PC-9 (cell line): ENCODE data around the gene TAMALIN. TPM values are rescaled to one million over a fixed set of nuclear protein-coding genes. Genes with fewer than 3 reads are reported as not detected.

Experiments
- BruUV-seq: library from RNA; stranded (reverse); fragments of 400-500 nt; replicated peaks from 2 replicates; lab custom pipeline; 2021; lab: Mats Ljungman, UMichigan
- CTCF ChIA-PET: fragments of 300-600 bp; sonication (Branson Sonifier 250); formaldehyde crosslinking; loops from one replicate; lab custom pipeline; 2022; ENCODE audit warnings: antibody characterized with exemption; lab: Charles Lee
- POLR2A ChIA-PET: fragments of 300-600 bp; sonication (Branson Sonifier 250); formaldehyde crosslinking; loops from one replicate; lab custom pipeline; 2022; ENCODE audit warnings: antibody characterized with exemption; ENCODE audit not compliant: unreplicated experiment; lab: Charles Lee
- DNase-seq, 2 experiments: peaks; one replicate each; pipeline versions ENCODE4 v3.0.0 to v3.0.0-alpha.2; 2015 to 2022; ENCODE audit warnings: mixed read lengths in 1 of 2
- H2AFZ ChIP-seq: fragments of 200-600 bp; sonication (generic); 2 replicates; pipeline ENCODE4 v1.8.1; 2017; ENCODE audit warnings: antibody characterized with exemption
- H3F3A ChIP-seq: fragments of 200-600 bp; sonication (generic); 2 replicates; pipeline ENCODE4 v1.8.1; 2017; ENCODE audit warnings: antibody characterized with exemption, mild to moderate bottlenecking, low read depth; ENCODE audit not compliant: insufficient read depth
- H3K27ac ChIP-seq: fragments of 200-600 bp; sonication (generic); 2 replicates; pipeline ENCODE4 v1.6.1; 2016; ENCODE audit warnings: mixed run types
- H3K27me3 ChIP-seq: fragments of 200-600 bp; sonication (generic); 2 replicates; pipeline ENCODE4 v1.6.1; 2016; ENCODE audit warnings: low read depth, mixed run types; ENCODE audit not compliant: insufficient read depth
- H3K36me3 ChIP-seq: fragments of 200-600 bp; sonication (generic); 2 replicates; pipeline ENCODE4 v1.6.1; 2016; ENCODE audit warnings: low read depth, mixed run types
- H3K4me1 ChIP-seq: fragments of 200-600 bp; sonication (generic); replicated peaks from 2 replicates; pipeline ENCODE4 v1.6.1; 2016; ENCODE audit warnings: mixed run types; ENCODE audit not compliant: insufficient read depth
- H3K4me2 ChIP-seq: fragments of 200-600 bp; sonication (generic); 2 replicates; pipeline ENCODE4 v1.6.1; 2017; ENCODE audit warnings: mixed run types
- H3K4me3 ChIP-seq: fragments of 200-600 bp; sonication (generic); 2 replicates; pipeline ENCODE4 v1.6.1; 2016; ENCODE audit warnings: mixed run types
- H3K79me2 ChIP-seq: fragments of 200-600 bp; sonication (generic); 2 replicates; pipeline ENCODE4 v1.6.1; 2017; ENCODE audit warnings: low read depth, mixed run types
- H3K9me2 ChIP-seq: fragments of 200-600 bp; sonication (generic); 2 replicates; pipeline ENCODE4 v1.8.1; 2017; ENCODE audit warnings: mild to moderate bottlenecking; ENCODE audit not compliant: insufficient read depth
- H3K9me3 ChIP-seq: fragments of 200-600 bp; sonication (generic); 2 replicates; pipeline ENCODE4 v1.8.1; 2016; ENCODE audit warnings: low read depth; ENCODE audit not compliant: insufficient read depth
- H4K20me1 ChIP-seq: fragments of 200-600 bp; sonication (generic); 2 replicates; pipeline ENCODE4 v1.8.1; 2017; ENCODE audit not compliant: insufficient read depth
- CTCF ChIP-seq: fragments of 200-600 bp; sonication (generic); conservative IDR thresholded peaks from 2 replicates; pipeline ENCODE4 v1.6.1; 2017; ENCODE audit warnings: mixed run types, antibody characterized with exemption, mild to moderate bottlenecking, moderate library complexity
- EZH2 ChIP-seq: fragments of 200-600 bp; sonication (generic); IDR thresholded peaks from 2 replicates; pipeline ENCODE4 v1.8.0; 2017; ENCODE audit warnings: antibody characterized with exemption, low read depth
- intact Hi-C: fragments of 100-400 bp; cut with micrococcal nuclease; formaldehyde crosslinking; loops from one replicate; pipeline ENCODE4 v1.10.0; 2022; ENCODE audit not compliant: unreplicated experiment
- total RNA-seq: library from RNA; stranded (reverse); gene quantifications from 2 replicates; pipeline ENCODE4 v1.2.3, GENCODE V29; 2021

Gene TAMALIN
- total RNA-seq, 1 experiment from 2014 or later = not detected

- no peak overlapping the region for H3K4me3 ChIP-seq
- H3F3A ChIP-seq = peaks cover 11% of the 10 kb centered on the region; the same call in 1 of the 2 replicates
- H2AFZ ChIP-seq = no peak overlapping the region
- H3K9me2 ChIP-seq = no peaks in the 10 kb centered on the region
- no peaks in the 10 kb centered on the region for H3K79me2 ChIP-seq
- TF ChIP-seq CTCF (no peak), EZH2 (no peak)
- CTCF ChIA-PET = interaction anchor here (1.1 to 2.4 kb wide), 11 partner anchors 21 to 853 kb away, joined by 3 to 25 read pairs (median 8); partner anchors contain the start of gene ATG101
- H3K4me1 ChIP-seq = peaks cover 17% of the 10 kb centered on the region
- no peak for DNase-seq
- H3K36me3 ChIP-seq = no peaks in the 10 kb centered on the region
- POLR2A ChIA-PET = interaction anchor here (0.6 kb wide), 2 partner anchors 164 to 493 kb away, joined by 4 read pairs; no protein-coding TSS in a partner anchor
- H3K9me3 ChIP-seq = no peaks in the 10 kb centered on the region
- intact Hi-C loops = loop anchor here (5.0 kb wide), 1 partner anchor 856 kb away; no protein-coding TSS in a partner anchor
- no TSS peak for BruUV-seq
- peak overlapping the region; percentile 97; the same call in 1 of the 2 replicates for H3K4me2 ChIP-seq
- H3K27ac ChIP-seq = no peak overlapping the region
- H3K27me3 ChIP-seq = peaks cover 4% of the 10 kb centered on the region; the same call in 1 of the 2 replicates
- H4K20me1 ChIP-seq = no peaks in the 10 kb centered on the region
These were observed 19.5 kb downstream of the TAMALIN start for GRCh38 chr12:52026263-52026662.

DNA sequence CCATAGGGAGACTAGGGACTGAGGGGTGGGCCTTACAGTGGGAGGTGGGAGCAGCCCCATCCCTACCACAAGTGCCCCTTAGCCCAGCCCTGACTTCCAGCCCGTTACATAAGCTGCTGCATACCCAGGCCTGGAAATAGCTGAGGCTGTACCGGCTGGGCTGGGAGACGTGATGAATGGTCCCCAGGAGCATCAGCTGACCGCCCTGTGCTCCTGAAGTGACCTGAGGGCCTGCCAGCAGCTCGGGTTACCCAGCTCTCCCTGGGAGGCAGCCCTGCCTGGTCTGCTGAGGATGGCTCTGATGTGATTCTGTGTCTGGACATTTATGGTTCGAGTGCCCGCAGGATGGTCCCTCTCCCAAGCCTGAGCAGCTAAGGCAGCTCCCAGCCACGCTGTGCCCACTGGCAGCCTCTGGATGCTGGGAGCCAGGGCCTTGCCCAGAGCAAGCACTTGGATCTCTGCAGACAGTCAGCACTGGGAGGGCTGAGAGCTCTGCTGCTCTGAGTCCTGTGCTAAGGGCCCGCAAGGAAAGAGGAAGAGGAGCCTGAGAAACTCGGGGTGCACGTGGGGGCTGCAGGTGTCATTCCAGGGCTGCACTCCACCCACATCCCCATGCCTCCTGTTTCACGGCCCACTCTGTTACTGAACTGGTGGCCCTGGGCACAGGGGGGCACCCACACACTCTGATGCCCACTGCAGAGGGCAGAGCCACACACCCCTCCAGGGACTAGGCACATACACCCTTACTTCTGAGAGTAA is 20.5 kb downstream of the TAMALIN start:
- no peak for DNase-seq
- Histone ChIP-seq H3K27me3 (peaks cover 4% of the 10 kb centered on the region; the same call in 1 of the 2 replicates), H3K79me2 (no peaks in the 10 kb centered on the region), H3K4me1 (peaks cover 21% of the 10 kb centered on the region), H3K9me2 (no peaks in the 10 kb centered on the region), H3F3A (peaks cover 17% of the 10 kb centered on the region; the same call in 1 of the 2 replicates), H3K27ac (no peak overlapping the region), H3K4me2 (no peak overlapping the region), H2AFZ (no peak overlapping the region), H4K20me1 (no peaks in the 10 kb centered on the region), H3K4me3 (no peak overlapping the region), H3K9me3 (no peaks in the 10 kb centered on the region), H3K36me3 (no peaks in the 10 kb centered on the region)
- CTCF ChIA-PET = interaction anchor here (0.7 kb wide), 1 partner anchor 603 kb away, joined by 16 read pairs; no protein-coding TSS in a partner anchor
- intact Hi-C loops = loop anchor here (5.0 kb wide), 1 partner anchor 855 kb away; no protein-coding TSS in a partner anchor
- POLR2A ChIA-PET = no interaction called here
- TF ChIP-seq CTCF (no peak), EZH2 (no peak)
- BruUV-seq = no TSS peak

GRCh38 chr12:52029685-52030084 is 22.9 kb downstream of the TAMALIN start:
- no peaks in the 10 kb centered on the region for H3K9me3 ChIP-seq
- no peak overlapping the region for H2AFZ ChIP-seq
- no peaks in the 10 kb centered on the region for H4K20me1 ChIP-seq
- CTCF ChIA-PET = interaction anchor here (0.6 to 0.9 kb wide), 4 partner anchors 36 to 94 kb away, joined by 3 to 7 read pairs (median 5); partner anchors contain the start of gene ATG101
- H3K4me2 ChIP-seq = no peak overlapping the region; the same call in 1 of the 2 replicates
- DNase-seq = peak; percentile 77 to 83
- H3K4me3 ChIP-seq = no peak overlapping the region
- H3F3A ChIP-seq = peaks cover 19% of the 10 kb centered on the region; the same call in 1 of the 2 replicates
- intact Hi-C loops = loop anchor here (5.0 kb wide), 1 partner anchor 853 kb away; no protein-coding TSS in a partner anchor
- H3K27me3 ChIP-seq = no peaks in the 10 kb centered on the region; the same call in 1 of the 2 replicates
- POLR2A ChIA-PET = interaction anchor here (0.5 to 0.7 kb wide), 4 partner anchors 40 to 941 kb away, joined by 3 to 5 read pairs (median 3); partner anchors contain the start of gene ATG101
- peaks cover 28% of the 10 kb centered on the region for H3K4me1 ChIP-seq
- H3K79me2 ChIP-seq = no peaks in the 10 kb centered on the region
- no peaks in the 10 kb centered on the region for H3K9me2 ChIP-seq
- no peaks in the 10 kb centered on the region for H3K36me3 ChIP-seq
- BruUV-seq = no TSS peak
- TF ChIP-seq EZH2 (no peak), CTCF (no peak)
- no peak overlapping the region for H3K27ac ChIP-seq
